Activated T-helper 1 cell treated with anti-CD3 and anti-CD28 coated beads, Interleukin-12 subunit alpha, Interleukin-12 subunit beta, Interleukin-2, Interleukin-4 antibody, amounts not matched to agents 30 ng/mL and 10 ng/mL and 1 ng/mL, durations not matched to agents 14 hours and 24 hours and 36 hours (primary cell): Measurements from ENCODE around the gene TMEM245. TPM values are rescaled to one million over a fixed set of nuclear protein-coding genes. Genes with fewer than 3 reads are reported as not detected.
"Not testable (repeated sequence)": the region's sequence is repeated elsewhere in the genome, so short reads cannot be mapped to it uniquely, and the experiment has no call there.

Experiments
- DNase-seq: peaks from one replicate; pipeline ENCODE4 v3.0.0; 2021; ENCODE audit warnings: low spot score
- H3K27ac Mint-ChIP-seq: one replicate; pipeline ENCODE4 v1.8.0; 2021; ENCODE audit warnings: mild to moderate bottlenecking, mixed read lengths
- H3K27me3 Mint-ChIP-seq: one replicate; pipeline ENCODE4 v1.8.0; 2022; ENCODE audit warnings: mild to moderate bottlenecking, moderate library complexity, mixed read lengths; ENCODE audit not compliant: insufficient read depth
- H3K36me3 Mint-ChIP-seq: one replicate; pipeline ENCODE4 v1.8.0; 2021; ENCODE audit warnings: low read depth, mixed read lengths
- H3K4me1 Mint-ChIP-seq: one replicate; pipeline ENCODE4 v1.8.0; 2021; ENCODE audit warnings: low read depth, mixed read lengths
- H3K4me3 Mint-ChIP-seq: one replicate; pipeline ENCODE4 v1.8.0; 2021; ENCODE audit warnings: mild to moderate bottlenecking, moderate library complexity, mixed read lengths
- H3K9me3 Mint-ChIP-seq: one replicate; pipeline ENCODE4 v1.8.0; 2021; ENCODE audit warnings: mixed read lengths
- intact Hi-C: fragments of 100-400 bp; cut with micrococcal nuclease; formaldehyde crosslinking; loops from one replicate; pipeline ENCODE4 v1.15.1; 2024
- total RNA-seq: library from RNA; stranded (reverse); gene quantifications from 2 replicates; pipeline ENCODE4 v1.2.3, GENCODE V29; 2022

TMEM245 gene
- total RNA-seq, 1 donor from 2014 or later, result 26.9 TPM

DNA sequence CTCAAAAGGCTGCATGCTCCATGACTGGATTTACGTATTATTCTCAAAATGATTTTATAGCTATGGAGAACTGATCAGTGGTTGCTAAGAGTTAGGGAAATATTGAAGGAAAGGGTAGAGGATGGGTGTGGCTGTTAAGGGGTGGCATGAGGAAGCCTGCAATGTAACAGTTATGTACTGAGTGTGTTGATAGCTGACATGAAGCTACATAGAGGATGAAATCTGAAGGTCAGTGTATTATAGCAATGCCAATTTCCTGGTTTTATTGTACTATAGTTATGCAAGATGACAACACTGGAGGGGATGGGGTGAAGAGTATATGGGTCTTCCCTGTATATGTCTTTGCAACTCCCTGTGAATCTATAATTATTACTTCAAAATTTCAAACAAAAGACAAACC lies 51.0 kb downstream of the TMEM245 start:
- no peak overlapping the region for H3K27ac Mint-ChIP-seq
- H3K4me3 Mint-ChIP-seq, result no peak overlapping the region
- intact Hi-C loops, result no loop called here
- peaks cover 19% of the 10 kb centered on the region for H3K36me3 Mint-ChIP-seq
- no peaks in the 10 kb centered on the region for H3K27me3 Mint-ChIP-seq
- H3K9me3 Mint-ChIP-seq, result no peaks in the 10 kb centered on the region
- H3K4me1 Mint-ChIP-seq, result no peaks in the 10 kb centered on the region
- DNase-seq, result no peak

DNA sequence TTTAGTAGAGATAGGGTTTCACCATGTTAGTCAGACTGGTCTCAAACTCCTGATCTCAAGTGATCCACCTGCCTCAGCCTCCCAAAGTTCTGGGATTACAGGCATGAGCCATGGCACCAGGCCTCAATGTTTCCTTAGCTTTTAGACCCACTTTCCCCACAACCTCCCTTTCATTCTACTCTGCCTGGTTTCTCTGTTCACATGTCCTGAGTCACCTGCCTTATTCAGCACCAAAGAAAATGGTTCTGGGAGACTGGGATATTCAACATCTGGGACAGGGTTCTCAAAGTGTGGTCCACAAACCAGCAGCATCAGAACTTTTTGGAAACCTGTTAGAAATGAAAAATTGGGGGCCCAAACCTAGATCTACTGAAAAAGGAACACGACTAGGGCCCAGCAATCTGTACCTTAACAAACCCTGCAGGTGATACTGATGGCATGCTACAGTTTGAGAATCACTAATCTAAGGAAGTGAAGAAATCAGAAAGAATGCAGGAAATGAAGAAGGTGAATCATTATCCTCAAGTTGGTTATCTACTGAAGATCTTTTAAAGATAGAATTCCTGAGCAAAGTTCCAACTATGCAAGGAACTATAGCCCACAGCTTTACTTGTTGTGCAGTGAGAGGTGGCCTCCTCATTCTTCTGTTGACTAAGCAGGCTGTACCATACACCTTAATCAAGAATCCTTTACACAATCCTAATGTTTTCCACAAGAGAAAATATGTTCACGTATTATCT lies 54.6 kb downstream of the TMEM245 start:
- Mint-ChIP-seq H3K27me3 (no peaks in the 10 kb centered on the region), H3K36me3 (peaks cover 18% of the 10 kb centered on the region), H3K9me3 (no peaks in the 10 kb centered on the region), H3K27ac (no peak overlapping the region), H3K4me3 (no peak overlapping the region), H3K4me1 (no peaks in the 10 kb centered on the region)
- intact Hi-C loops, result no loop called here
- no peak for DNase-seq

DNA sequence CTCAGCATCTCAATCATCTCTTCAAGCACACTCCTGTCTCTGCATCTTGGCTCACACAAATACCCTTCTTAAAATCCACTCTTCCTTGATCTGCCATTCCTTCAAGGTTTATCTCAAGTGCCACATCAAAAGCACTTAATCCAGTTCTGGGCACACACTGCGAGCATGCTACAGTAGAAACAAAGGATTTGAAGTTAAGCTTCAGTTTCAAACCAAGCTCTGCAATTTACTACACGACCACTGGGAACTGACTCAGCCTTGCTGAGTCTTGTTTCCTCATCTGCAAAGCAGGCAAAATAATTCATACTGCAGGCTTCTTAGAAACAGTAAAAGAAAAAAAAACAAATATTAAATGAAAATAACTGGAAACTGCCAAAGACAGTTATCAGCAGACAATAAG lies 56.0 kb downstream of the TMEM245 start:
- Mint-ChIP-seq H3K27ac (no peak overlapping the region), H3K36me3 (peaks cover 22% of the 10 kb centered on the region), H3K27me3 (no peaks in the 10 kb centered on the region), H3K4me3 (no peak overlapping the region), H3K4me1 (no peaks in the 10 kb centered on the region), H3K9me3 (no peaks in the 10 kb centered on the region)
- DNase-seq, result no peak
- intact Hi-C loops, result no loop called here

DNA sequence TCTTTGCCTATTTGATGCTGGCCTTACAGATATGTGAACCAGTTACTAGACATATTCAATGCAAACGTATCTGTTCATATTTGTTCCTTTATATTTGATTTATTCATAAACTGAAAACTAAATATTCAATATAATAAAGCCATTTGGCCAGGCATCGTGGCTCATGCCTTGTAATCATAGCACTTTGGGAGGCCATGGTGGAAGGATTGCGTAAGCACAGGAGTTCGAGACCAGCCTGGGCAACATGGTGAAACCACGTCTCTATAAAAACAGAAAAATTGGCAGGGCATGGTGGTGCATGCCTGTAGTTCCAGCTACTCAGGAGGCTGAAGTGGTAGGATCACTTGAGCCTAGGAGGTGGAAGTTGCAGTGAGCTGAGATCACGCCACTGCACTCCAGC lies 57.2 kb downstream of the TMEM245 start:
- DNase-seq, result no peak
- no peak overlapping the region for H3K27ac Mint-ChIP-seq
- H3K27me3 Mint-ChIP-seq, result no peaks in the 10 kb centered on the region
- no peak overlapping the region for H3K4me3 Mint-ChIP-seq
- H3K4me1 Mint-ChIP-seq, result no peaks in the 10 kb centered on the region
- H3K9me3 Mint-ChIP-seq, result no peaks in the 10 kb centered on the region
- H3K36me3 Mint-ChIP-seq, result peaks cover 18% of the 10 kb centered on the region
- intact Hi-C loops, result no loop called here

DNA sequence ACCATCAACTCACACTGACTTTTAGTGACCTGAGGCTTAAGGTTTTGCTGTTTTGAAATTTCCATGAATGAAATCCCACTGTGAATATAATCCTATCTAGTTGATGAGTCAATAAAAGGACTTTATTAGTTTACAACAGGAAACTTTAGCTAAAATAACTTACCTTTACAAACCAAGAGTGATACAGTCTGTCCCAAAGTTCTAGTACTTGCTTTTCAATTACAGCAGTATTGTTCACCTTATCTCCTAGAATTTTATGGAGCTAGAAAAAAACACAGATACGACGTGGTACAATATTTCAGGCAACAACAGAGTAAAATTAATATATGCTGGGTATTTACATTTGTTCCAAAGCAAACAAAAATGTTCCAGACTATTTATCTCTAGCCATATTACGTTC lies 59.6 kb downstream of the TMEM245 start:
- peaks cover 2% of the 10 kb centered on the region for H3K4me1 Mint-ChIP-seq
- peaks cover 27% of the 10 kb centered on the region for H3K36me3 Mint-ChIP-seq

DNA sequence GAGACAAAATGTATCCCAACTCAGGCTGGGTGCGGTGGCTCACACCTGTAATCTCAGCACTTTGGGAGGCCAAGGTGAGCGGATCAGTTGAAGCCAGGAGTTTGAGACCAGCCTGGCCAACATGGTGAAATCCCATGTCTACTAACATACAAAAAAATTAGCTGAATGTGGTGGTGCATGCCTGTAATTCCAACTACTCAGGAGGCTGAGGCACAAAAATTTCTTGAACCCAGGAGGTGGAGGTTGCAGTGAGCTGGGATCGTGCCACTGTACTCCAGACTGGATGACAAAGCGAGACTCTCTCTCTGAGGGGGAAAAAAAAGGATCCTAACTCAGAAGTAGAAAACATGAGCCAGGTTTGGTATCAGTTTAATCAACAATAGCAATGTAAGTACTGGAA lies 66.6 kb downstream of the TMEM245 start:
- intact Hi-C loops, result loop anchor here (5.0 kb wide), 1 partner anchor 64 kb away; the partner anchor contains the start of gene TMEM245
- H3K27me3 Mint-ChIP-seq, H3K27ac Mint-ChIP-seq, DNase-seq, H3K4me3 Mint-ChIP-seq, H3K9me3 Mint-ChIP-seq, H3K4me1 Mint-ChIP-seq: not testable (repeated sequence)
- peaks cover 55% of the 10 kb centered on the region for H3K36me3 Mint-ChIP-seq

More for the DNA sequence above, 59.6 kb downstream of the TMEM245 start:
- Mint-ChIP-seq H3K9me3 (no peaks in the 10 kb centered on the region), H3K4me3 (no peak overlapping the region), H3K27me3 (no peaks in the 10 kb centered on the region), H3K27ac (no peak overlapping the region)
- no peak for DNase-seq
- intact Hi-C loops, result no loop called here

DNA sequence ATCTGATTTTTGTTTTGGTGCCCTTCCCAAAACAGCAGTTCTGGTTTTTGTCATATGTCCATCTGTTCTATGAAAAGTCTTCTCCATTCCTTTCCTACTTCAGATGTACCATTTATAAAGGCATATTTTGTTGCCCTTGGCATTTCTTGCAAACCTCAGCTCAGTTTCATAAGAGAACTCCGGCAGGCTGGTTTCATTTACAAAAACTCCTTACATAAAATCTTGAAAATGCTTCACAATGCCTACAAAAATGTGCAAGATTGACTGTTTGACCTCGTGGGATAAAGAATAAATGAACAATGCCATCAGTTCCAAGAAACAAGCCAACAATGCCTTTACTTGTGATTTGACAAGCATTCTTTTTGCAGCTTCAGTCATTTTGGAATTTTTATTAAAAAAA lies 67.3 kb downstream of the TMEM245 start:
- DNase-seq, result no peak
- Mint-ChIP-seq H3K27me3 (no peaks in the 10 kb centered on the region), H3K36me3 (peaks cover 59% of the 10 kb centered on the region), H3K9me3 (no peaks in the 10 kb centered on the region), H3K27ac (no peak overlapping the region), H3K4me1 (peaks cover 5% of the 10 kb centered on the region), H3K4me3 (no peak overlapping the region)
- intact Hi-C loops, result loop anchor here (5.0 kb wide), 1 partner anchor 65 kb away; the partner anchor contains the start of gene TMEM245

DNA sequence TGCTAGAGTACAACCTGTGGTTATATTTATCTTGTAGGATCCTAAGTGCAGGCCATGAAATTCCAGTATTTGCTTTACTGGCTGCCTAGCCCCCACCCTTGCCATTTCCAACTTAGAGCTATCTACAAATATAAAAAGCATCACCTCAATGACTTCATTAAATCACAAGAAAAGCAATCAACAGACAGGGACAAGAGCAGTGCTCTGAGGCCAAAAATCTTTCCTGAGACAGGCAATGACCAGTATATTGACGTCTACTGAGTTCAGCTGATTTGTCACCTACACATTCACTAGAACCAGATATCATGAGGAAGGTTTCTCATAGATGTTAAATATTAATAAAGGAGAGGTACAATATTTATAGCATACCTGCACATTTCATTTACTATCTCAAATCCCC lies 68.0 kb downstream of the TMEM245 start:
- H3K27me3 Mint-ChIP-seq, result no peaks in the 10 kb centered on the region
- H3K4me1 Mint-ChIP-seq, result peaks cover 5% of the 10 kb centered on the region
- no peak overlapping the region for H3K4me3 Mint-ChIP-seq
- no peak overlapping the region for H3K27ac Mint-ChIP-seq
- intact Hi-C loops, result loop anchor here (5.0 kb wide), 1 partner anchor 66 kb away; the partner anchor contains the start of gene TMEM245
- H3K36me3 Mint-ChIP-seq, result peaks cover 59% of the 10 kb centered on the region
- H3K9me3 Mint-ChIP-seq, result no peaks in the 10 kb centered on the region
- DNase-seq, result no peak

DNA sequence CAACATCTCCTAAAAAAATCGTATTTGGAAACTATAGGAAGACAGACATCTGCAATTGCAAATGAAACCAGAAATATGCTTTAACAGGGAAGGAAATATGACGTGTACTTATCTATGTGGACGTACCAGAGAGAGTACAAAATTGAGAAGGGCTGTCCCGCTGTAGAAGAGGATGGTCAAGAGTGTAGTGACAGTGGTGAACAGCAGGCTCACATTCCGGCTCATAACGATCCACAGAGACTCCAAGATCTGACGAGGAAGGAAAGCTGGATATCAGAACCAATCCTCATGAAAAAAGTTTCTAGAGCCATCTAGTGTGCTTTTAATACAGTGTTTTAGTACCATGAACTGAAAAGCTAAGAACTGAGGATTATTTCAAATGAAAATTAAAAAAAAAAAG lies 69.3 kb downstream of the TMEM245 start:
- Mint-ChIP-seq H3K4me3 (no peak overlapping the region), H3K9me3 (no peaks in the 10 kb centered on the region), H3K36me3 (peaks cover 58% of the 10 kb centered on the region), H3K27me3 (no peaks in the 10 kb centered on the region), H3K4me1 (peaks cover 5% of the 10 kb centered on the region), H3K27ac (no peak overlapping the region)
- no peak for DNase-seq
- intact Hi-C loops, result loop anchor here (5.0 kb wide), 1 partner anchor 67 kb away; the partner anchor contains the start of gene TMEM245

DNA sequence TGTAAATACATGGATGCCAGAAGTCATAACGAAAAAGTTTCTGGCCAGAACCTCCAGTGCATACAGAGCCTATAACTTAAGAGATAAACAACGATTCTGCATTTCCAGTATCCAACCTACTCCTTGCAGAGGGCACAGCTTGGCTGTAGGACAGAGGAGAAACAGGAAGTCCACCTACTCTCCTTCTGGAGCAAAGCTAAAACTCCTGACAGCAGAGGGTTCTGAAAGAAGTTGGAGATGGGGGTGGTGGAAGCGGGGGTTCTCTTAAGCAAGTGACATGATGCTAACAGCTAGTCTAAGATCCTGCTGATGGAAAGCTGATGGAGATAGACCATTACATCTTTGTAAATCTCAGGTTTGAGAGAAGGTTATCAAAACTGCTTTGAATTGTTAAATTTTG lies 70.9 kb downstream of the TMEM245 start:
- no peaks in the 10 kb centered on the region for H3K4me1 Mint-ChIP-seq
- H3K27me3 Mint-ChIP-seq, result no peaks in the 10 kb centered on the region
- no peak for DNase-seq
- H3K27ac Mint-ChIP-seq, result no peak overlapping the region
- intact Hi-C loops, result no loop called here
- H3K4me3 Mint-ChIP-seq, result no peak overlapping the region
- H3K36me3 Mint-ChIP-seq, result peaks cover 56% of the 10 kb centered on the region
- no peaks in the 10 kb centered on the region for H3K9me3 Mint-ChIP-seq

DNA sequence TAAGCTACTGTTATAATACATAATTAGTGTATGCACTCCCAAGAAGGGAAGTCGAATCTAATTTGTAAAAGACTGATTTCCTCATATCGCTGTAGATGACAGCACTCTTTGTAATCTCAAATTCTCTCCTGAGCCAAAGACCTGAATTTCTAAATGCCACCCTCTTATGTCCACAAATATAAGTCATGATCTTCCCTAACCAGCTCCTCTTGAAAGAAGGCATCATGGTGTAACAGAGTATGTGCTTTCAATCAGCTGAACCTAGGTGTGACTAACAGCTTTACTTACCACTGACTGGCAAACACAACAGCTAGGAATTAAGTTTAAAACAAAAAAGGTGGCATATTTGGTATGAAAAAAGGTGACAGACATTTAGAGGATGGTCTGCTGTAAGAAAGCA lies 72.5 kb downstream of the TMEM245 start:
- Mint-ChIP-seq H3K9me3 (no peaks in the 10 kb centered on the region), H3K36me3 (peaks cover 60% of the 10 kb centered on the region), H3K27me3 (no peaks in the 10 kb centered on the region), H3K27ac (no peak overlapping the region), H3K4me3 (no peak overlapping the region), H3K4me1 (no peaks in the 10 kb centered on the region)
- no peak for DNase-seq
- intact Hi-C loops, result loop anchor here (2.0 kb wide), 1 partner anchor 34 kb away; the partner anchor contains the start of gene CTNNAL1

DNA sequence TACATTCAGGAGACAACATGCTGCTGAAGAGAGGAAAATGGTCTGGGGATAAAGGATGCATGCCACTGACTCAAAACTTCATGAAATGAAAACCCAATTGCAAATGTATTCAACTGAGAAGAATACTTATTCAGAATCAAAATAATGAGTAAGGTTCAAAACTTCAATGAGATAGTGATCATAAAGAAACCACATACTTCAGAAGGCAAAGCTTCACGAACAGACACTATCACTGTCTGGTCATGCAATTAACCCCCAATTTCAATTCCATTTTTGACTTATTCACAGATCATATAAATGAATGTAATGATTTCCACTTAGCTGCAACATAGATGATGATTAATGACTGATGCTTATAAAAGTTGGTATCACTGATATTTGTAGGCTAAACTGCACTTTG lies 73.4 kb downstream of the TMEM245 start:
- DNase-seq, result no peak
- Mint-ChIP-seq H3K9me3 (no peaks in the 10 kb centered on the region), H3K4me3 (no peak overlapping the region), H3K27me3 (no peaks in the 10 kb centered on the region), H3K4me1 (no peaks in the 10 kb centered on the region), H3K36me3 (peaks cover 56% of the 10 kb centered on the region), H3K27ac (no peak overlapping the region)
- intact Hi-C loops, result loop anchor here (2.0 kb wide), 1 partner anchor 34 kb away; the partner anchor contains the start of gene CTNNAL1

DNA sequence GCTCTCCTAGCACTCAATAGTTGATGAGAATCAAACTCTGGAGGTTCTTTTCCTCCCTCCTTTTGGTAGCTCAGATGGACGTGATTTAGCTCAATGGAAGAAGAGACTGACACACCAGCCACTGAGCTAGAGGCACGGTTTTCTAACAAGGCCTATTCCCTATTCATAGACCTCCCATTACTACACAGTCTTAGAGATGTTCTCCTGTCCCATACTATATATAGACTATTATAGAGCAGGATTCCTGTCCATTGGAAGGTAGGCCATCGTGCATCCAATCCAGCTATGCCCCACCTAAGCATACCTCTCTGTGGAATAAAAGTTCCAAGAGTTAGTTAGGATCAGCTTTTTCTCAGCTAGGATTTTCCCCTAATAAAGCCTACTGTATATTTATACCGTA lies 76.2 kb downstream of the TMEM245 start:
- intact Hi-C loops, result no loop called here
- Mint-ChIP-seq H3K9me3 (no peaks in the 10 kb centered on the region), H3K4me1 (no peaks in the 10 kb centered on the region), H3K27ac (no peak overlapping the region), H3K27me3 (no peaks in the 10 kb centered on the region), H3K4me3 (no peak overlapping the region), H3K36me3 (peaks cover 44% of the 10 kb centered on the region)
- no peak for DNase-seq
